HG02852 (cell line): ENCODE data around the gene VEGFB.

Source experiments
- ATAC-seq: cut with Tn5 transposase; IDR thresholded peaks from one replicate; pipeline ENCODE4 v1.9.1; 2021; ENCODE audit warnings: mild to moderate bottlenecking, moderate library complexity; ENCODE audit not compliant: unreplicated experiment

Gene VEGFB, protein sequence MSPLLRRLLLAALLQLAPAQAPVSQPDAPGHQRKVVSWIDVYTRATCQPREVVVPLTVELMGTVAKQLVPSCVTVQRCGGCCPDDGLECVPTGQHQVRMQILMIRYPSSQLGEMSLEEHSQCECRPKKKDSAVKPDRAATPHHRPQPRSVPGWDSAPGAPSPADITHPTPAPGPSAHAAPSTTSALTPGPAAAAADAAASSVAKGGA

DNA sequence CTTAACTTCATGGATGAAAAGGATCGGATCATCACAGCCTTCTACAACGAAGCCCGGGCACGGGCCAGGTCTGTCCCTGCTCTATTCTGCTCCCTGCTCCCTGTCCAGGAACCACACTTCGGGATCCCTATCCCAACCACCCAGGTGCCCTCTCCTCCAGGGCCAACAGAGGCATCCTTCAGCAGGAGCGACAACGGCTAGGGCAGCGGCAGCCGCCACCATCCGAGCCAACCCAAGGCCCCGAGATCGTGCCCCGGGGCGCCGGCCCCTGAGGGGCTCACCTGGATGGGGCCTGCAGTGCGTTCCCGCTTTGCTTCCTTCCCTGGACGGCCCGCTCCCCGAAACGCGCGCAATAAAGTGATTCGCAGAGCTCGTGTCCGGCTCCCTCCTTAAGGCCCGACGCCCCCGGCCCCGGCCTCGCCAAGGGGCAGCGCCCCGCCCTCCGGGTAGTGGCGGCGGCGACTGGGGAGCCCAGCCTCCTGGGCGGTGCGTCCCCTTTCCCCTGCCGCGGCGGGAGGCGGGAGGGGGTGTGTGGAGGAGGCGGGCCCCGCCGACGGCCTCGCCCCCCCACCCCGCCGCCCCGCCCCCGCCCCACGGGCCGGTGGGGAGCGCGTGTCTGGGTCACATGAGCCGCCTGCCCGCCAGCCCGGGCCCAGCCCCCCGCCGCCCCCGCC is at the start of gene VEGFB:
TSS of gene VEGFB (plus strand) at position 672 of the 674 bp plus-strand sequence. CDS start 250 bp downstream, outside the sequence.
- peak; percentile 32 for ATAC-seq

- peak; percentile 18 for ATAC-seq
Measured at GRCh38 chr11:64185175-64185692, 49.1 kb upstream of the VEGFB start.

- peak; percentile 80 for ATAC-seq
Measured at GRCh38 chr11:64185693-64186491, 48.5 kb upstream of the VEGFB start, which contains the start of gene STIP1. STIP1 (plus strand) TSS chr11:64186171; CDS start chr11:64186262, 91 bp downstream.

DNA sequence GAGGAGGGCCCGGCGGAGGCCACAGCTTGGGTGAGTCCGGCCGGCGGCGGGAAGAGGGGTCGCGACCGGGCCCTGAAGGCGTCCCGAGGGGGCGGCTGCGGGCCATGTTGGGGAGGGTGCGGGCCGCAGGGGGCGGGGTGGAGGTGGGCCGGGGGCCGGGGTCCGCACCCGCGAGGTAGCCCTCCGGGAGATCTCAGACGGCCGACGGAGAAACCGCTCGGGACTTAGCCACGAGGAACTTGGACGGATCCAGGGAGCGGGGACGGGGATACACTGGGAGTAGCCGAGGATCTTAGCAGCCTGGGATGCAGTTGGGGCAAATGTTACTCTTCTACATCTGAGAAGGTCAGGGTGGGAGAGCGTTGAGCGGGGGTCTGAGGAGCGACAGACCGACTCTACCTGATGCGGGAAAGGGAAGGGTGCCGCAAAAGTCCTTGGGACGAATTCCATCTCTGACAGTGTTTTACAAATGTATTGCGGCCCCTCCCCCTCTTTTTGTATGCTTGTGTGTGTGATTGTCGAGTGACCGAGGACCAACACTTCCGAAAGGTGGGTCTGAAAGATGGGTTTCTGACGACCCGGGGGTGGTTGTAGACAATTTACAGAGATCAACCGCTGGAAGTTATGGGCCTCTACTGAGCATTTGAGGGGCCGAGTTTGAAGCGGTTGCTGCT is 47.8 kb upstream of the VEGFB start:
- ATAC-seq, result no peak

GRCh38 chr11:64192434-64192833 is 42.0 kb upstream of the VEGFB start:
- ATAC-seq, result no peak

DNA sequence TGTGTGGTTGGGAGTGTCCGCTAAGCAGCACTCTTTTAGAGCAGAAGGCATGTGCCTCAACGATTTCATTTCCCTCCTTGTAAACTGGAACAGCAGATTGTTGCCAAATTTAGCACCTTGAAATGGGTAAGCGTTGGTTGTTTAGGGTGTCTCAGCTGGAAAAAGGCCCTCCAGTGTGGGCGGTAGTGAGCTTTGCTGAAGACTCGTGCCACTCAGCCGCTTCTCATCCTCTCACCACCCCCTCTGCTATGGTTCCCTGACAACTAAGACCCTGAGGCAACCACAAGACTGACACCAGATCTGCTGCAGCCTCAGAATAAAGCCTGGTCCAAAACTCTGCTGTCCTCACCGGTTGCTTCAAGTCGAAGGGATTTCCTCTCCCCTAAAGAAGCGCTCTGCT is 37.8 kb upstream of the VEGFB start:
- no peak for ATAC-seq

DNA sequence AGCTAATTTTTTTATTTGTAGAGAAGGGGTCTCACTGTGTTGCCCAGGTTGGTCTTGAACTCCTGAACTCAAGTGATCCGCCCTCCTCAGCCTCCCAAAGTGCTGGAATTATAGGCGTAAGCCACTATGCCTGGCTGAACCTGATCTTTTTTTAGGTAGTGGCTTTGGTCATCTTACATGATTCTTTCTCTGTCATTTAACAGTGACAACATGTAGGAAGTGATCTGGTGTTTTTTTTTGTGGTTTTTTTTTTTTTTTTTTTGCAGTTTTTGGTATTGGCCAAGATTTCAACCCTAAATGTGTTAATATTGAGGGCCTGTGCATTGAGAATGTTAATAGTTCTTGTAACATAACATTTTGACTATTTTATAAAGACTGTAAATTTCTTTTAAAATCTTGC is 35.9 kb upstream of the VEGFB start:
- ATAC-seq, result no peak

DNA sequence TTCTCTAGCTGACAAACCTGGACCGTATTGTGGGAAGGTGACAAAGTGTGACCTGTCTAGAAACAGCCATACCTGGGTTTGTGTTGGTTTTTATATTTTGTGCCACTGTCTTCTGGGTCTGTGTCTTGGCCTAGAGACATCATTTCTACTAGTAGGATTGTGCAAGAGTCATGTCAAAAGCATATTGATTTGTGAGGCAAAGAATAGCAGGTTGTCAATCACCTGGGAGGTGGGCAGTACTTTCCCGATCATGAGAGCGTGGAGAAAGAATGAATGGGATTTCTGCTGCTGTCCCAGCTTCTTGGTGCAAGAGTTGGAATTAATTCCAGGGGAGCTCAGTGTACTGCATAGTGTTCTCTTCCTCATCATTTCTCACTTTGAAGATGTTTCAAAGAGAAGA is 32.8 kb upstream of the VEGFB start:
- ATAC-seq, result no peak

DNA sequence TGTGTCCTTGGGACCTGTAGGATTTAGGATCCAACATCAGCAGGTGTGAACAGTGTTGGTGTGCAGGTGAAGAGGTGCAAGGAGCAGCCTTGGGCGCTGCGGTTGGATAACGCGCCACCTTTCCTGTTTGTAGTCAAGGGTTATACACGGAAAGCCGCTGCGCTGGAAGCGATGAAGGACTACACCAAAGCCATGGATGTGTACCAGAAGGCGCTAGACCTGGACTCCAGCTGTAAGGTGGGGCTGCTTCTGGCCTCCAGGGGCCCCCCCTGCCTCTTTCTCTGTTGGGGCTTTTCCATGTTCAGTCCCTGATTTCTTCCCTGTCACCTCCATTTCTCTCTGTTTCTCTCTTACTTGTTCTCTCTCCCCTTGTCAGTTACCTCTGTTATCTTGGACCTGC is 31.4 kb upstream of the VEGFB start:
- no peak for ATAC-seq

GRCh38 chr11:64203421-64204079 is 30.8 kb upstream of the VEGFB start:
- ATAC-seq, result no peak

GRCh38 chr11:64204080-64204440 is 30.3 kb upstream of the VEGFB start:
- no peak for ATAC-seq

DNA sequence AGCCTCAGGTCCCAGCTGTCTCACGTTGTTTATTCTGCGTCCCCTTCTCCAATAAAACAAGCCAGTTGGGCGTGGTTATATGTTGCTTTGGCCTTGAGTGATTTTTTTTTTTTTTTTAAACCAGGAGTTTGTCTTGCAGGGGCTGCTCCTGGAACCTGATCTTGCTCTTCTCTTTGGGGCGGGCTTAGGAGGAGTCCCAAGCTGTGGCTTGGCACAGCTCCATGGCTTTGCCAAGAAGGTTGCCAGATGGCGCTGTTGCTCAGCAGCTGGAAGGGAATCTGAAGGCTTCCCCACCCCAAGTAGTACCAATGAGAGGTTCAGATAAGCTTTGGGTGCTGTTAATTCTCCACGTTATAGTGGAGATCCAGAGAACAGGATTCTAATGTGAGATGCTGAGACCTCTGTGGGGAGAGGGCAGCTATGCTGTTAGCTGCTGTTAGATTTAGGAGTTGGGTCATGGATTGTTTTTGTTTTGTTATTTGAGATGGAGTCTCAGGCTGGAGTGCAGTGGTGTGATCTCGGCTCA is 29.9 kb upstream of the VEGFB start:
- ATAC-seq, result no peak

- ATAC-seq, result peak; percentile 41
Measured at GRCh38 chr11:64206457-64207255, 27.7 kb upstream of the VEGFB start, which contains the start of gene FERMT3. FERMT3 (plus strand) TSS chr11:64206721; CDS start chr11:64207365, 644 bp downstream.

DNA sequence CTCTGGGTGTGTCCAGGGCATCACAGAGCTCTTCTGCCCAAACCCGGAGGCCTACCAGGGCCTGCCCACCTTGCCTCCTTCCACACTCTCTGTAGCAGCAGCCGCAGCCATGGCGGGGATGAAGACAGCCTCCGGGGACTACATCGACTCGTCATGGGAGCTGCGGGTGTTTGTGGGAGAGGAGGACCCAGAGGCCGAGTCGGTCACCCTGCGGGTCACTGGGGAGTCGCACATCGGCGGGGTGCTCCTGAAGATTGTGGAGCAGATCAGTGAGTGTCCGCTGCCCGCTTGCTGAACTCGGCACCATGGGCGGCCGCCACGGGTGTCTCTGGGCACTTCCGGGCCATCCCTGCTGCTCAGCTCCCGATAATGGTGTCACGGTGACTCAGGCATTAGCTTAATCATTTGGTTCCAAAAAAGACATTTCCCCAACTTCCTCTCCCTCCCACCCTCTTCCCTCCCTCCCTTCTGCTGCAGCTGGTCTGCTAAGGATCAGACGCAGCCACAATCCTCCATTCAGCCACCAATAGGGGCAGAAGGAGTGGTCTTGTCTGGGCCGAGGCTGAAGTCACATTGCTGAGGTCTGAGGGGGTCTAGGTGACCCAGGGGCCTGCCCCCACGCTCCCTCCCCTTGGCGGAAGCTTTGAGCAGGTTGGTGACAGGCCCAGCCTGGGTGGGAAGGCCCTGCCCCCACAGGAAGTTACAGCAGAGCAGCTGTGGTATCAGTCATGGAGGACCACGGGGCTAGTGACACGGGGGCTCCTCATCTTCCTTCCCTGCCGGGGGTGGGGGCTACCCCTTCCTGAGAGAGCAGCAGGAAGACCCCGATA is 26.9 kb upstream of the VEGFB start:
- peak; percentile 56 for ATAC-seq

DNA sequence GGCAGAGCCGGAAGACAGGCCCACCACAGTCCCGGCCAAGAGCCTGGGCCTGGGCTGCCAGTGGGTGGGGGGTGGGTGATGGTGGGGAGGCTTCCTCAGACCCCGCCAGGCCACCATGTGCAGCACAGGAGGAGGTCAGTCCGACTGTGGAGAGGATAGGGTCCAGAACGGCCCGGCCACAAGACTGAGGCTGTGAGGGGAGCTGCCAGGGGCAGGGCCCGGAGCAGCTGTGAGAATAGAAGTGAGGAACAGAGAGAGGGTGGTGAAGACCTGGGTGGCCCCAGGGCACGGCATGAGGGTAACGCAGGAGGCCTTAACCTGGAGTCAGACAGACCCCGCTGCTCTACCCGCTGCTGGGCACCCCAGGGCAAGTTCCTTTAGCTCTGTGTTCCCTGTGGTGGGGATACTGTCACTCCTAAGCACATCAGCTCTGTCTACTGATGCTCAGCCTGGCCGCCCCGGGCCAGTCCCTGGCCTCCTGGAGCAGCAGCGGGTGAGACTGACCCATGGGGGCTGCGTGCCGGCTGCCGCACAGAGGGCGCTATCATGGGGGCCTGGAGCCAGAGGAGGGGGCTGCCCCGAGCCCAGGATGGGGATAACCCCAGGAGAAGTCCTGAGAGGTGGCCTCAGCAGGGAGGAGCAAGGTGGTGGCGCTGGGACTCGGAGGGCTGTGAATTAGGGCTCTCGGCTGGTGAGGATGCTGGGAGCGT is 26.1 kb upstream of the VEGFB start:
- ATAC-seq, result no peak

GRCh38 chr11:64208796-64209562 is 25.4 kb upstream of the VEGFB start:
- no peak for ATAC-seq

GRCh38 chr11:64209563-64209843 is 24.9 kb upstream of the VEGFB start:
- no peak for ATAC-seq
